ENCODE results near the gene TSPAN18. TPM values are rescaled to one million over a fixed set of nuclear protein-coding genes. Genes with fewer than 3 reads are reported as not detected.

TSPAN18 gene
- total and polyA plus RNA-seq, 2 of the 8 experiments (the other 6 are each of a cell fraction or from before 2014, with no cell fraction given) = 5.2 to 10.2 TPM

GRCh38 chr11:44909557-44909956 lies 182.8 kb downstream of the TSPAN18 start:
- no peak overlapping the region for H3K9ac ChIP-seq (replicated peaks in 1 of 4; ENCODE audit: extremely low read depth in 1 of 4, low read depth in 3 of 4, low read length in 3 of 4)
- CTCF ChIA-PET (ENCODE audit: partially characterized antibody) = interaction anchor here (0.8 to 2.7 kb wide), 10 partner anchors 15 to 376 kb away, joined by 3 to 57 read pairs (median 4); no protein-coding TSS in a partner anchor
- no peak overlapping the region for H3K56ac ChIP-seq (replicated peaks; ENCODE audit: insufficient read length, low read depth, low read length)
- H2BK15ac ChIP-seq (ENCODE audit: low read length) = peak overlapping the region; percentile 50; the same call in 1 of the 2 replicates
- H3K4me1 ChIP-seq (replicated peaks in 1 of 4; ENCODE audit: control insufficient read depth in 3 of 4, insufficient read depth in 4 of 4, low read length in 3 of 4) = peaks cover 4 to 38% (median 14%) of the 10 kb centered on the region in 4 experiments
- no peak overlapping the region for H3K27ac ChIP-seq (ENCODE audit: low read depth, low read length)
- no peak overlapping the region for H2AK5ac ChIP-seq (ENCODE audit: low read depth, low read length)
- H2BK120ac ChIP-seq (replicated peaks; ENCODE audit: low read depth, low read length) = no peak overlapping the region
- H3K4me3 ChIP-seq (ENCODE audit: extremely low read depth in 1 of 4, insufficient read depth in 2 of 4, low read depth in 3 of 4, low read length in 4 of 4) = no peak overlapping the region
- no peaks in the 10 kb centered on the region; a peak in 2 of 7 replicates for H3K27me3 ChIP-seq (replicated peaks in 1 of 4; ENCODE audit: control insufficient read depth in 3 of 4, extremely low read depth in 1 of 4, insufficient read depth in 3 of 4, low read length in 3 of 4)
- 0 out of 4 replicates have a peak, but pooled peaks cover 0 to 3% of the 10 kb centered on the region in 2 experiments for H3K79me2 ChIP-seq (ENCODE audit: control insufficient read depth in 1 of 2, insufficient read depth in 2 of 2, low read length in 2 of 2)
- no peak overlapping the region for H3K23ac ChIP-seq (ENCODE audit: insufficient read length)
- H3K18ac ChIP-seq (ENCODE audit: extremely low read depth, low read length) = no peak overlapping the region
- H3K36me3 ChIP-seq (ENCODE audit: control insufficient read depth in 2 of 4, insufficient read depth in 4 of 4, low read length in 3 of 4) = no peaks in the 10 kb centered on the region; a peak in 1 of 8 replicates
- H3K4me2 ChIP-seq (ENCODE audit: insufficient read depth in 1 of 2, low read depth in 2 of 2, low read length in 2 of 2) = no peak overlapping the region
- no peak overlapping the region for H2BK12ac ChIP-seq (ENCODE audit: low read depth, low read length)
- POLR2A ChIA-PET (ENCODE audit: partially characterized antibody) = no interaction called here
- H3K79me1 ChIP-seq (ENCODE audit: low read depth, low read length) = no peaks in the 10 kb centered on the region
- H3K23me2 ChIP-seq (ENCODE audit: low read depth, low read length) = no peaks in the 10 kb centered on the region
- no peak overlapping the region for H2BK5ac ChIP-seq (ENCODE audit: low read depth, low read length)
- H4K91ac ChIP-seq (replicated peaks; ENCODE audit: insufficient read length, low read length) = no peak overlapping the region
- H2BK20ac ChIP-seq (ENCODE audit: low read length) = no peak overlapping the region
- no peak overlapping the region for H2AFZ ChIP-seq (ENCODE audit: low read length)
- no peak overlapping the region for H4K5ac ChIP-seq (ENCODE audit: insufficient read length, low read depth, low read length)
- DNase-seq (ENCODE audit: low read depth in 1 of 2, low spot score in 2 of 2) (no peak), FAIRE-seq (no peak)
- WGBS, 2 experiments (ENCODE audit: extremely low coverage in 1 of 2, insufficient coverage in 1 of 2, insufficient read length in 1 of 2, insufficient replicate concordance in 2 of 2, low coverage in 1 of 2, low lambda C conversion rate in 2 of 2, missing lambda C conversion rate in 1 of 2) = 88% methylated on average over 14 of the region's 14 CpGs; no CpG with 5 or more reads in 1 of the 2 experiments
- H3K9me3 ChIP-seq (ENCODE audit: insufficient read depth in 2 of 2, low read depth in 1 of 2, low read length in 1 of 2) = no peaks in the 10 kb centered on the region
- no peak overlapping the region for H3K4ac ChIP-seq (replicated peaks; ENCODE audit: insufficient read length, low read depth, low read length)
- H4K20me1 ChIP-seq (replicated peaks in 1 of 2; ENCODE audit: control insufficient read depth in 1 of 2, insufficient read depth in 2 of 2, low read length in 2 of 2) = peaks cover 0 to 3% of the 10 kb centered on the region in 2 experiments
- 0 out of 2 replicates have a peak overlapping the region, but pooled peaks have one; percentile 28 for H4K8ac ChIP-seq (ENCODE audit: extremely low read depth, insufficient read depth, low read length)
- H3K14ac ChIP-seq (ENCODE audit: insufficient read length) = no peak overlapping the region
- no peak for TF ChIP-seq EP300 (IDR thresholded peaks at IDR 0.05; ENCODE audit: borderline replicate concordance in 1 of 2, low read depth in 2 of 2, low read length in 2 of 2)
- no peak for TF ChIP-seq SUZ12 (IDR thresholded peaks at IDR 0.05; ENCODE audit: low read length)
